IMR-90 (cell line): ENCODE measurements around the gene ARFIP2. TPM values are rescaled to one million over a fixed set of nuclear protein-coding genes. Genes with fewer than 3 reads are reported as not detected.

Source experiments
- ATAC-seq: fragments of 200-7000 bp; cut with Tn5 transposase; 2 replicates; pipeline ENCODE4 v1.9.1; 2020; ENCODE audit warnings: low read depth, mild to moderate bottlenecking, moderate library complexity
- BruUV-seq: library from RNA; stranded (reverse); fragments of 400-500 nt; replicated peaks from 2 replicates; lab custom pipeline; 2021; lab: Mats Ljungman, UMichigan
- CTCF ChIA-PET: fragments of 300-600 bp; formaldehyde crosslinking; extraction: SDS; loops from one replicate; lab custom pipeline; 2021; ENCODE audit warnings: antibody characterized with exemption; lab: Yijun Ruan, JAX
- POLR2A ChIA-PET: fragments of 300-600 bp; sonication (Branson Sonifier 250); formaldehyde crosslinking; loops from one replicate; lab custom pipeline; 2022; ENCODE audit warnings: antibody characterized with exemption; ENCODE audit not compliant: unreplicated experiment; lab: Charles Lee
- DNase-seq: peaks from one replicate; pipeline ENCODE4 v3.0.0; 2013
- H2AFZ ChIP-seq: replicated peaks from 2 replicates; pipeline ENCODE3; 2013; ENCODE audit warnings: low read length, mild to moderate bottlenecking; ENCODE audit not compliant: poor library complexity
- H2AK5ac ChIP-seq: 2 replicates; pipeline ENCODE4 v1.6.1; 2013; ENCODE audit warnings: low read depth, low read length, inconsistent platforms
- H2AK9ac ChIP-seq: replicated peaks from 2 replicates; pipeline ENCODE3; 2013; ENCODE audit warnings: mild to moderate bottlenecking, low read depth, low read length, moderate library complexity; ENCODE audit not compliant: poor library complexity
- H2BK120ac ChIP-seq: 2 replicates; pipeline ENCODE4 v1.6.1; 2013; ENCODE audit warnings: low read depth, low read length, inconsistent platforms
- H2BK15ac ChIP-seq: 3 replicates; pipeline ENCODE4 v1.6.1; 2013; ENCODE audit warnings: low read depth, low read length, inconsistent platforms
- H2BK20ac ChIP-seq: 2 replicates; pipeline ENCODE4 v1.6.1; 2013; ENCODE audit warnings: low read depth, mild to moderate bottlenecking, inconsistent platforms, low read length, moderate library complexity
- H2BK5ac ChIP-seq: 2 replicates; pipeline ENCODE4 v1.6.1; 2013; ENCODE audit warnings: mild to moderate bottlenecking, low read depth, low read length, inconsistent platforms; ENCODE audit not compliant: poor library complexity, severe bottlenecking
- H3K14ac ChIP-seq: replicated peaks from 2 replicates; pipeline ENCODE4 v1.6.1; 2013; ENCODE audit warnings: low read depth, low read length, inconsistent platforms
- H3K18ac ChIP-seq: 2 replicates; pipeline ENCODE4 v1.6.1; 2013; ENCODE audit warnings: low read depth, low read length, control low read depth
- H3K23ac ChIP-seq: 2 replicates; pipeline ENCODE4 v1.6.1; 2013; ENCODE audit warnings: low read depth, low read length, inconsistent platforms
- H3K27ac ChIP-seq: 2 replicates; pipeline ENCODE4 v1.5.1; 2013; ENCODE audit warnings: mild to moderate bottlenecking, control low read depth, low read length; ENCODE audit not compliant: insufficient read depth
- H3K27me3 ChIP-seq: 2 replicates; pipeline ENCODE4 v1.6.1; 2013; ENCODE audit warnings: low read length; ENCODE audit not compliant: control insufficient read depth, insufficient read depth
- H3K36me3 ChIP-seq: 2 replicates; pipeline ENCODE4 v1.6.1; 2013; ENCODE audit warnings: low read length, mixed read lengths; ENCODE audit not compliant: control insufficient read depth, insufficient read depth
- H3K4ac ChIP-seq: 2 replicates; pipeline ENCODE4 v1.6.1; 2013; ENCODE audit warnings: low read depth, low read length, inconsistent platforms
- H3K4me1 ChIP-seq: 2 replicates; pipeline ENCODE4 v1.6.1; 2013; ENCODE audit warnings: low read length, mixed read lengths; ENCODE audit not compliant: control insufficient read depth, insufficient read depth
- H3K4me2 ChIP-seq: 2 replicates; pipeline ENCODE4 v1.6.1; 2013; ENCODE audit warnings: low read depth, mild to moderate bottlenecking, control low read depth, low read length, moderate library complexity
- H3K4me3 ChIP-seq: 2 replicates; pipeline ENCODE4 v1.5.1; 2013; ENCODE audit warnings: low read depth, mild to moderate bottlenecking, control low read depth, low read length, moderate library complexity; ENCODE audit not compliant: insufficient read depth
- H3K56ac ChIP-seq: 2 replicates; pipeline ENCODE4 v1.6.1; 2013; ENCODE audit warnings: low read length, inconsistent platforms; ENCODE audit not compliant: insufficient read depth; ENCODE audit errors: extremely low read depth
- H3K79me1 ChIP-seq, 2 experiments: 2 replicates each; pipeline ENCODE4 v1.6.1; 2013; ENCODE audit warnings: low read length in 2 of 2, inconsistent platforms in 1 of 2, low read depth in 1 of 2
- H3K9ac ChIP-seq: 2 replicates; pipeline ENCODE4 v1.6.1; 2013; ENCODE audit warnings: low read depth, low read length, control low read depth
- H3K9me1 ChIP-seq: 2 replicates; pipeline ENCODE4 v1.6.1; 2013; ENCODE audit warnings: low read length, inconsistent platforms; ENCODE audit not compliant: insufficient read depth
- H3K9me3 ChIP-seq: 2 replicates; pipeline ENCODE4 v1.6.1; 2013; ENCODE audit warnings: low read length; ENCODE audit not compliant: control insufficient read depth, insufficient read depth
- H4K20me1 ChIP-seq: 2 replicates; pipeline ENCODE4 v1.6.1; 2013; ENCODE audit warnings: low read length, inconsistent platforms; ENCODE audit not compliant: insufficient read depth
- H4K5ac ChIP-seq: 2 replicates; pipeline ENCODE4 v1.6.1; 2013; ENCODE audit warnings: mild to moderate bottlenecking, low read depth, low read length, control low read depth
- H4K8ac ChIP-seq, 2 experiments: 2 replicates each; pipeline ENCODE4 v1.6.1; 2013; ENCODE audit warnings: low read depth in 2 of 2, low read length in 2 of 2, control low read depth in 1 of 2, inconsistent platforms in 1 of 2
- H4K91ac ChIP-seq: 2 replicates; pipeline ENCODE4 v1.6.1; 2013; ENCODE audit warnings: low read depth, low read length, inconsistent platforms; ENCODE audit not compliant: insufficient read depth
- BHLHE40 ChIP-seq: fragments of 150-350 bp; IDR thresholded peaks from 2 replicates; pipeline ENCODE4 v1.6.1; 2016; ENCODE audit warnings: mild to moderate bottlenecking, low read depth, low read length
- CEBPB ChIP-seq: IDR thresholded peaks from 2 replicates; pipeline ENCODE4 v1.6.1; 2012; ENCODE audit warnings: low read depth, low read length, improper control_type of control experiment
- CHD1 ChIP-seq: IDR thresholded peaks from 2 replicates; pipeline ENCODE4 v1.6.1; 2012; ENCODE audit warnings: low read depth, low read length, improper control_type of control experiment
- CTCF ChIP-seq: conservative IDR thresholded peaks from 2 replicates; pipeline ENCODE4 v1.5.1; 2012; ENCODE audit warnings: mild to moderate bottlenecking, low read depth, low read length, improper control_type of control experiment
- ELK1 ChIP-seq: fragments of 150-350 bp; IDR thresholded peaks from 2 replicates; pipeline ENCODE4 v1.6.1; 2016; ENCODE audit warnings: low read depth, mild to moderate bottlenecking, low read length, moderate library complexity, borderline replicate concordance
- FOS ChIP-seq: fragments of 150-350 bp; IDR thresholded peaks from 2 replicates; pipeline ENCODE4 v1.6.1; 2016; ENCODE audit warnings: low read depth, low read length
- MAZ ChIP-seq: IDR thresholded peaks from 2 replicates; pipeline ENCODE4 v1.6.1; 2012; ENCODE audit warnings: low read depth, mild to moderate bottlenecking, low read length, improper control_type of control experiment, moderate library complexity, borderline replicate concordance
- MXI1 ChIP-seq: IDR thresholded peaks from 2 replicates; pipeline ENCODE4 v1.6.1; 2012; ENCODE audit warnings: low read depth, mild to moderate bottlenecking, low read length, moderate library complexity, borderline replicate concordance
- NFE2L2 ChIP-seq: fragments of 150-350 bp; IDR thresholded peaks from 2 replicates; pipeline ENCODE4 v1.6.1; 2016; ENCODE audit warnings: low read depth, mild to moderate bottlenecking, low read length
- POLR2A ChIP-seq: IDR thresholded peaks from 2 replicates; pipeline ENCODE4 v1.6.1; 2012; ENCODE audit warnings: mild to moderate bottlenecking, low read depth, low read length
- RAD21 ChIP-seq: IDR thresholded peaks from 2 replicates; pipeline ENCODE4 v1.6.1; 2012; ENCODE audit warnings: low read length, improper control_type of control experiment
- RCOR1 ChIP-seq: IDR thresholded peaks from 2 replicates; pipeline ENCODE4 v1.6.1; 2012; ENCODE audit warnings: mild to moderate bottlenecking, low read length, improper control_type of control experiment; ENCODE audit not compliant: insufficient replicate concordance
- RFX5 ChIP-seq: IDR thresholded peaks from 2 replicates; pipeline ENCODE4 v1.8.0; 2012; ENCODE audit warnings: low read depth, mild to moderate bottlenecking, low read length, moderate library complexity
- SMC3 ChIP-seq: fragments of 150-350 bp; IDR thresholded peaks from 2 replicates; pipeline ENCODE4 v1.6.1; 2016; ENCODE audit warnings: low read depth, mild to moderate bottlenecking, antibody characterized with exemption, low read length, moderate library complexity
- USF2 ChIP-seq: fragments of 150-350 bp; IDR thresholded peaks from 2 replicates; pipeline ENCODE4 v1.6.1; 2017; ENCODE audit warnings: mild to moderate bottlenecking, antibody characterized with exemption, low read length, low read depth
- WGBS, 2 experiments: methylation state at CpG; one replicate each; pipeline versions ENCODE4 v1.1.5 to v1.1.7; 2013; ENCODE audit warnings: missing lambda C conversion rate in 2 of 2; ENCODE audit not compliant: insufficient read length in 1 of 2; ENCODE audit errors: extremely low coverage in 2 of 2; 5-methylcytosine and 5-hydroxymethylcytosine counted together
- dilution Hi-C: fragments of 300-500 bp; cut with HindIII; formaldehyde crosslinking; loops from one replicate; pipeline ENCODE4 v1.14.3; 2018; ENCODE audit warnings: low sequenced_read_pairs; ENCODE audit not compliant: unreplicated experiment
- in situ Hi-C: fragments of 300-500 bp; cut with MboI; formaldehyde crosslinking; loops from 3 replicates; pipeline ENCODE4 v1.14.3; 2019; ENCODE audit warnings: low sequenced_read_pairs, inconsistent platforms, mixed read lengths
- intact Hi-C: fragments of 100-400 bp; cut with micrococcal nuclease; formaldehyde crosslinking; loops from 2 replicates; pipeline ENCODE4 v1.10.0; 2022
- polyA plus RNA-seq, 3 experiments: library from polyadenylated mRNA; depleted of rRNA; stranded (reverse); fragments of >200 nt; gene quantifications; 2 replicates each; pipeline ENCODE4 v1.2.3, GENCODE V29; 2012; ENCODE audit warnings: low replicate concordance in 1 of 3
- total RNA-seq: library from RNA; depleted of rRNA; stranded (reverse); fragments of >200 nt; gene quantifications from 2 replicates; pipeline ENCODE4 v1.2.3, GENCODE V29; 2012

ARFIP2 gene
- total and polyA plus RNA-seq, 2 of the 4 experiments (the other 2 are of a cell fraction): 84.4 to 93.9 TPM

- in situ Hi-C loops (no loop called here), dilution Hi-C loops (no loop called here), intact Hi-C loops (no loop called here)
- Histone ChIP-seq H3K23ac (no peak overlapping the region), H2BK120ac (no peak overlapping the region), H4K91ac (no peak overlapping the region), H3K9me1 (peaks cover 9% of the 10 kb centered on the region; the same call in 1 of the 2 replicates), H4K5ac (no peak overlapping the region), H3K4ac (no peak overlapping the region), H2AFZ (no peak overlapping the region), H3K79me1 (peaks cover 4 to 8% of the 10 kb centered on the region in 2 experiments; a peak in 2 of 4 replicates), H2BK20ac (no peak overlapping the region), H2BK15ac (no peak overlapping the region), H2AK9ac (no peak overlapping the region), H2AK5ac (no peak overlapping the region), H3K9me3 (no peaks in the 10 kb centered on the region), H2BK5ac (no peak overlapping the region), H3K4me1 (no peaks in the 10 kb centered on the region), H3K4me3 (no peak overlapping the region), H3K9ac (no peak overlapping the region), H3K36me3 (peaks cover 16% of the 10 kb centered on the region), H4K8ac (no peak overlapping the region), H3K18ac (no peak overlapping the region), H3K27ac (no peak overlapping the region), H3K27me3 (no peaks in the 10 kb centered on the region), H3K4me2 (no peak overlapping the region), H3K56ac (no peak overlapping the region), H4K20me1 (no peaks in the 10 kb centered on the region), H3K14ac (no peak overlapping the region)
- ATAC-seq (no peak), DNase-seq (no peak)
- ChIA-PET CTCF (no interaction called here), POLR2A (no interaction called here)
- 100% methylated on average over 5 of the region's 5 CpGs; no CpG with 5 or more reads in 1 of the 2 experiments for WGBS, 2 experiments
- TF ChIP-seq SMC3 (no peak), MXI1 (no peak), RFX5 (no peak), CEBPB (no peak), MAZ (no peak), BHLHE40 (no peak), RCOR1 (no peak), NFE2L2 (no peak), FOS (no peak), POLR2A (no peak), CTCF (no peak), ELK1 (no peak), CHD1 (no peak), RAD21 (no peak), USF2 (no peak)
- BruUV-seq: no TSS peak
These were observed 17.4 kb upstream of the ARFIP2 start for GRCh38 chr11:6498544-6498943.
